ENCODE measurements around the gene ZNF761. TPM values are rescaled to one million over a fixed set of nuclear protein-coding genes. Genes with fewer than 3 reads are reported as not detected.
"Not testable (repeated sequence)": the region's sequence is repeated elsewhere in the genome, so short reads cannot be mapped to it uniquely, and the experiment has no call there.

The ZNF761 gene
- total RNA-seq, 2 donors from 2014 or later = 52.3 to 63.8 TPM

DNA sequence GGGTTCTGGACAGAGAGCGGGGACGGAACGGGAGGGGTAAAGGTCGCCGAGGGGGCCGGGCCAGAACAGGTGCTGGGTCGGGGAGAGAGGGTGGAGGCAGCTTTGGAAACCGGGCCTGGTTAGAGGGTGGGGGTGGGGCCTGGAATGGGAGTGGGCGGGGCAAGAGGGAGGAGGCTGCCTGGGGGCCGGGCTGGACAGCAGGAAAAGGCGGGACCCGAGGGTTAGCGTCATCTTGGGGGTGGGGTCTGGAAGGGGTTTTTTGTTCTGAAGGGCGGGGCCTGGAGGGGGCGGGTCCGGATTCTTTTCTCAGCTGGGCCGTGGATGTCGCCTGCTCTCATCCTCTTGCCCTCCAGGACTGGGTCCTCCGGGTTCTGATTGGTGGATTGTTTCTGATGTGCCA is 31.5 kb downstream of the ZNF761 start:
- 74 to 100% methylated on average over 1 to 17 of the region's 19 CpGs for WGBS, 2 experiments (ENCODE audit: insufficient coverage in 1 of 2, insufficient read length in 1 of 2)
- Histone ChIP-seq H3K9ac (ENCODE audit: extremely low read depth, low read length, poor library complexity, severe bottlenecking) (no peak overlapping the region), H3K4me3 (ENCODE audit: low read length) (no peak overlapping the region), H3K27me3 (ENCODE audit: control insufficient read depth, insufficient read depth, low read length, poor library complexity, severe bottlenecking) (no peaks in the 10 kb centered on the region), H3K4me1 (ENCODE audit: control insufficient read depth, insufficient read depth, low read length) (peaks cover 3% of the 10 kb centered on the region), H3K9me3 (ENCODE audit: control insufficient read depth, low read length) (peaks cover 22% of the 10 kb centered on the region), H3K27ac (ENCODE audit: low read depth, low read length) (no peak overlapping the region), H3K36me3 (ENCODE audit: control insufficient read depth, insufficient read depth, low read length) (peaks cover 7% of the 10 kb centered on the region)
- Mint-ChIP-seq H3K4me1 (peaks cover 25% of the 10 kb centered on the region), H3K27ac (peak overlapping the region; percentile 85), H3K27me3 (ENCODE audit: insufficient read depth) (peaks cover 2% of the 10 kb centered on the region), H3K36me3 (ENCODE audit: low read depth) (peaks cover 14% of the 10 kb centered on the region), H3K9me3 (peaks cover 27% of the 10 kb centered on the region), H3K4me3 (peak overlapping the region; percentile 48)
- peak; percentile 94 for DNase-seq
- TF ChIP-seq, protein P1, sequence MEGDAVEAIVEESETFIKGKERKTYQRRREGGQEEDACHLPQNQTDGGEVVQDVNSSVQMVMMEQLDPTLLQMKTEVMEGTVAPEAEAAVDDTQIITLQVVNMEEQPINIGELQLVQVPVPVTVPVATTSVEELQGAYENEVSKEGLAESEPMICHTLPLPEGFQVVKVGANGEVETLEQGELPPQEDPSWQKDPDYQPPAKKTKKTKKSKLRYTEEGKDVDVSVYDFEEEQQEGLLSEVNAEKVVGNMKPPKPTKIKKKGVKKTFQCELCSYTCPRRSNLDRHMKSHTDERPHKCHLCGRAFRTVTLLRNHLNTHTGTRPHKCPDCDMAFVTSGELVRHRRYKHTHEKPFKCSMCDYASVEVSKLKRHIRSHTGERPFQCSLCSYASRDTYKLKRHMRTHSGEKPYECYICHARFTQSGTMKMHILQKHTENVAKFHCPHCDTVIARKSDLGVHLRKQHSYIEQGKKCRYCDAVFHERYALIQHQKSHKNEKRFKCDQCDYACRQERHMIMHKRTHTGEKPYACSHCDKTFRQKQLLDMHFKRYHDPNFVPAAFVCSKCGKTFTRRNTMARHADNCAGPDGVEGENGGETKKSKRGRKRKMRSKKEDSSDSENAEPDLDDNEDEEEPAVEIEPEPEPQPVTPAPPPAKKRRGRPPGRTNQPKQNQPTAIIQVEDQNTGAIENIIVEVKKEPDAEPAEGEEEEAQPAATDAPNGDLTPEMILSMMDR (conservative IDR thresholded peaks at IDR 0.05) = no peak

DNA sequence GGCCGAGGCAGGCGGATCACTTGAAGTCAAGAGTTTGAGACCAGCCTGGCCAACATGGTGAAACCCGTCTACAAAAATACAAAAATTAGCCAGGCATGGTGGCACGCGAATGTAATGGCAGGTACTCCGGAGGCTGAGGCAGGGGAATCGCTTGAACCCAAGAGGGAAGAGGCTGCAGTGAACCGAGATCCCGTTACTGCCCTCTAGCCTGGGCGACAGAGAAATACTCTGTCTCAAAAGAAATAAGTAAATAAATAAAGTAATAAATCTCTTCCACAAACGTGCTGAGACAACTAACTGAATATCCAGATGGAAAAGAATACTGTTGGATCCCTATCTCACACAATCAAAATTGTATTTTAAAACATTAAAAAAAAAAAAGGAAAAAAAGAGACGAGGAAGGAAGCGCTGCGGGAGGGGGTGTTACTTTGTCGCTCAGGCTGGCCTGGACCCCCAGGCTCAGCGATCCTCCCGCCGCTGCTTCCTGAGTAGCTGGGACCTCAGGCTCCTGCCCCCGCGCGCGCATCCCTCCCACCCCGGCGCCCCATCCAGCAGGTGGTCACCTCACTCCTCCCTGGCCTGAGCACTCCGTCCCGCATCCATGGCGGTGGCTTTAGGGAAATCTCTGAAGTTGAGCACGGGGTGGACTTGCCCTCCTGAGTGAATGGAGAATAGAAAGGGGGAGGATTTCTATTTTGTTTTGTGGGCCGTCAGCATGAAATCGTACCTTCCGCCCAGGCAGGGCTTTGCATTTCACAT is 35.1 kb downstream of the ZNF761 start:
- WGBS, 2 experiments (ENCODE audit: insufficient coverage in 1 of 2, insufficient read length in 1 of 2) = 13 to 45% methylated on average over 9 to 27 of the region's 31 CpGs
- peak overlapping the region; percentile 92 for H3K4me3 ChIP-seq (ENCODE audit: low read length)
- TF ChIP-seq, protein P1 (conservative IDR thresholded peaks at IDR 0.05) = peak; percentile 63
- H3K4me1 Mint-ChIP-seq = peaks cover 31% of the 10 kb centered on the region
- peaks cover 10% of the 10 kb centered on the region for H3K9me3 ChIP-seq (ENCODE audit: control insufficient read depth, low read length)
- H3K27ac Mint-ChIP-seq = peak overlapping the region; percentile 97
- H3K27me3 Mint-ChIP-seq (ENCODE audit: insufficient read depth) = peaks cover 2% of the 10 kb centered on the region
- DNase-seq = peak; percentile 49
- H3K36me3 Mint-ChIP-seq (ENCODE audit: low read depth) = peaks cover 12% of the 10 kb centered on the region
- peak overlapping the region; percentile 96 for H3K9ac ChIP-seq (ENCODE audit: extremely low read depth, low read length, poor library complexity, severe bottlenecking)
- H3K4me1 ChIP-seq (ENCODE audit: control insufficient read depth, insufficient read depth, low read length) = no peaks in the 10 kb centered on the region
- H3K4me3 Mint-ChIP-seq = peak overlapping the region; percentile 98
- H3K27me3 ChIP-seq (ENCODE audit: control insufficient read depth, insufficient read depth, low read length, poor library complexity, severe bottlenecking) = no peaks in the 10 kb centered on the region
- H3K36me3 ChIP-seq (ENCODE audit: control insufficient read depth, insufficient read depth, low read length) = peaks cover 12% of the 10 kb centered on the region
- peak overlapping the region; percentile 61 for H3K27ac ChIP-seq (ENCODE audit: low read depth, low read length)
- peaks cover 12% of the 10 kb centered on the region for H3K9me3 Mint-ChIP-seq

DNA sequence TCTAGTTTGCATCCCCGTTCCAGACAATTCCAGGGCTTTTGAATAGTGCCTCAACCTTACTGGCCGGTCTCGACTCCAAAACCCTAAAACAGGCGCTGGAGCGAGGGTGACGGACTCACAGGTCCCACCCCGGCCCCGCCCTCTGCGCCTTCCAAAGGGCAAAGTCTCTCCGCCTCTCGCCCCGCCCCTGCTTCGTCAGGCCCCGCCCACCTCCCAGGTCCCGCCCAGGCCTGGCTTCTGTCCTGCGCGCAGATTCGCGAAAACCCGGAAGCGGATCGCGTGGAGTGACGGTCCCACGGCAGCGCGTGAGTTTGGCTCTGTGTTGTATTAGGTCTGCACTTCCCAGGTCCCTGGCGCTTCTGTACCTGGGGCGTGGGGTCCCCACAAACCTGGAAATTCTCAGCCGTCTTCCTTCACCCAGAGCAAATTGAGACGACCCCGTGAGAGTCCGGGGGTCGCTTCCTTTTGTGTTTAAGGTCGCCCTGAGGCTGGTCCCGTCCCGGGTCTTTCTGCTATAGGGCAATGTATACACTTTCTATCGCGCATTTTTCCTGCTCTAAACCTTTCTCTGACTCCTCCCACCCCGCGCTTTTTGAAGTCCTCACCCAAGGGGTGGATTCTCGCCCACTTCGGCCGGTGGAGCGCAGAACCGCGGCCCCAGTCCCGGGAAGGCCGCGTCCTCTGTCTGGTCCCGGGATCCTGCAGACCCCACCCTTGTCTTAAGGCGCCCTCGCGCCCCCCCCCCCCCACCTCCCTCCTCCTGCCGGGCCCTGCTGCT is 35.9 kb downstream of the ZNF761 start, which contains the start of gene ZNF813:
Gene ZNF813, plus strand, starts transcription at position 249 of the 778 bp plus-strand sequence. CDS start 16,090 bp downstream, outside the sequence.
- H3K27ac Mint-ChIP-seq = peak within 1 kb of the TSS; percentile 97
- peaks cover 11% of the 10 kb centered on the region for H3K9me3 Mint-ChIP-seq
- DNase-seq = peak; percentile 99
- Histone ChIP-seq H3K4me3 (ENCODE audit: low read length) (peak within 1 kb of the TSS; percentile 92), H3K9me3 (ENCODE audit: control insufficient read depth, low read length) (peaks cover 9% of the 10 kb centered on the region), H3K4me1 (ENCODE audit: control insufficient read depth, insufficient read depth, low read length) (no peaks in the 10 kb centered on the region), H3K27ac (ENCODE audit: low read depth, low read length) (peak within 1 kb of the TSS; percentile 89), H3K9ac (ENCODE audit: extremely low read depth, low read length, poor library complexity, severe bottlenecking) (peak within 1 kb of the TSS; percentile 96), H3K36me3 (ENCODE audit: control insufficient read depth, insufficient read depth, low read length) (peaks cover 20% of the 10 kb centered on the region), H3K27me3 (ENCODE audit: control insufficient read depth, insufficient read depth, low read length, poor library complexity, severe bottlenecking) (no peaks in the 10 kb centered on the region)
- TF ChIP-seq, protein P1 (conservative IDR thresholded peaks at IDR 0.05) = no peak
- WGBS, 2 experiments (ENCODE audit: insufficient coverage in 1 of 2, insufficient read length in 1 of 2) = 0% methylated on average over 14 to 55 of the region's 55 CpGs
- peaks cover 19% of the 10 kb centered on the region for H3K36me3 Mint-ChIP-seq (ENCODE audit: low read depth)
- peaks cover 34% of the 10 kb centered on the region for H3K4me1 Mint-ChIP-seq
- H3K4me3 Mint-ChIP-seq = peak within 1 kb of the TSS; percentile 98
- peaks cover 2% of the 10 kb centered on the region for H3K27me3 Mint-ChIP-seq (ENCODE audit: insufficient read depth)

DNA sequence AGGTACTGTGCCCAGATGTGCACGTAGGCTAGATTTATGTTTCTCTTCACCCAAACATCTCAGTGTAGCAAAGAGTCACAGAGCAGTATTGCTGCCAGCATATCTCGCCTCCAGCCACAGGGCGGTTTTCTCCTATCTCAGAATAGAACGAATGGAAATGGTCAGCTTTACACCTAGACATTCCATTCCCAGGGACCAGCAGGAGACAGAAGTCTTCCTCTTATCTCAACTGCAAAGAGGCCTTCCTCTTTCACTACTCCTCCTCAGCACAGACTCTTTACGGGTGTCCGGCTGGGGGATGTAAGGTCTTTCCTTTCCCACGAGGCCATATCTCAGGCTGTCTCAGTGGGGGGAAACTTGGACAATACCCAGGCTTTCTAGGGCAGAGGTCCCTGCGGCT is 36.8 kb downstream of the ZNF761 start:
- H3K4me1 ChIP-seq (ENCODE audit: control insufficient read depth, insufficient read depth, low read length); H3K27me3 ChIP-seq (ENCODE audit: control insufficient read depth, insufficient read depth, low read length, poor library complexity, severe bottlenecking); H3K9me3 ChIP-seq (ENCODE audit: control insufficient read depth, low read length); H3K27me3 Mint-ChIP-seq (ENCODE audit: insufficient read depth); H3K9me3 Mint-ChIP-seq: not testable (repeated sequence)
- peak; percentile 63 for DNase-seq
- 0 to 4% methylated on average over 4 of the region's 8 CpGs for WGBS, 2 experiments (ENCODE audit: insufficient coverage in 1 of 2, insufficient read length in 1 of 2)
- Histone ChIP-seq H3K4me3 (ENCODE audit: low read length) (peak overlapping the region; percentile 92), H3K36me3 (ENCODE audit: control insufficient read depth, insufficient read depth, low read length) (peaks cover 29% of the 10 kb centered on the region), H3K9ac (ENCODE audit: extremely low read depth, low read length, poor library complexity, severe bottlenecking) (peak overlapping the region; percentile 96), H3K27ac (ENCODE audit: low read depth, low read length) (peak overlapping the region; percentile 89)
- Mint-ChIP-seq H3K27ac (peak overlapping the region; percentile 97), H3K4me1 (peaks cover 36% of the 10 kb centered on the region), H3K4me3 (peak overlapping the region; percentile 98), H3K36me3 (ENCODE audit: low read depth) (peaks cover 26% of the 10 kb centered on the region)
